Osteocyte (in vitro differentiated cells): ENCODE data around the gene BORCS8. TPM values are rescaled to one million over a fixed set of nuclear protein-coding genes. Genes with fewer than 3 reads are reported as not detected.

ENCODE experiments used
- DNase-seq: peaks from one replicate; pipeline ENCODE4 v3.0.0; 2021; ENCODE audit warnings: mixed read lengths; ENCODE audit not compliant: unreplicated experiment; ENCODE audit errors: extremely low spot score
- H3K27ac Mint-ChIP-seq: one replicate; pipeline ENCODE4 v1.8.0; 2021; ENCODE audit warnings: mild to moderate bottlenecking, mixed read lengths; ENCODE audit not compliant: unreplicated experiment
- H3K27me3 Mint-ChIP-seq: one replicate; pipeline ENCODE4 v1.8.0; 2021; ENCODE audit warnings: mixed read lengths; ENCODE audit not compliant: unreplicated experiment
- H3K36me3 Mint-ChIP-seq: one replicate; pipeline ENCODE4 v1.8.0; 2021; ENCODE audit warnings: mixed read lengths; ENCODE audit not compliant: unreplicated experiment
- H3K4me1 Mint-ChIP-seq: one replicate; pipeline ENCODE4 v1.8.0; 2021; ENCODE audit warnings: mixed read lengths; ENCODE audit not compliant: unreplicated experiment
- H3K4me3 Mint-ChIP-seq: one replicate; pipeline ENCODE4 v1.8.0; 2021; ENCODE audit warnings: mild to moderate bottlenecking, moderate library complexity, mixed read lengths; ENCODE audit not compliant: unreplicated experiment
- H3K9me3 Mint-ChIP-seq: one replicate; pipeline ENCODE4 v1.8.0; 2021; ENCODE audit warnings: mixed read lengths; ENCODE audit not compliant: unreplicated experiment
- long read RNA-seq: library from polyadenylated mRNA; unstranded; transcript quantifications from one replicate; pipeline ENCODE4 v2.0.0, GENCODE V29; 2021
- total RNA-seq: library from RNA; stranded (reverse); gene quantifications from 2 replicates; pipeline ENCODE4 v1.2.1, GENCODE V29; 2021
- TF ChIP-seq, protein P1 (sequence below): fragments of 200-600 bp; sonication (generic); IDR thresholded peaks from 2 replicates; pipeline ENCODE4 v1.5.0; 2021; ENCODE audit warnings: antibody characterized with exemption, mild to moderate bottlenecking, moderate library complexity

The BORCS8 gene
- total RNA-seq = 23.7 and 24.4 TPM in 2 replicates
- long read RNA-seq, transcript BORCS8-203 (4 exons, 1,489 nt) = major isoform, 6 of 11 reads
- long read RNA-seq, partial matches to known transcripts = 0 of 11 reads
- long read RNA-seq, other reads (novel, unspliced or antisense) = 1 of 11 reads

DNA sequence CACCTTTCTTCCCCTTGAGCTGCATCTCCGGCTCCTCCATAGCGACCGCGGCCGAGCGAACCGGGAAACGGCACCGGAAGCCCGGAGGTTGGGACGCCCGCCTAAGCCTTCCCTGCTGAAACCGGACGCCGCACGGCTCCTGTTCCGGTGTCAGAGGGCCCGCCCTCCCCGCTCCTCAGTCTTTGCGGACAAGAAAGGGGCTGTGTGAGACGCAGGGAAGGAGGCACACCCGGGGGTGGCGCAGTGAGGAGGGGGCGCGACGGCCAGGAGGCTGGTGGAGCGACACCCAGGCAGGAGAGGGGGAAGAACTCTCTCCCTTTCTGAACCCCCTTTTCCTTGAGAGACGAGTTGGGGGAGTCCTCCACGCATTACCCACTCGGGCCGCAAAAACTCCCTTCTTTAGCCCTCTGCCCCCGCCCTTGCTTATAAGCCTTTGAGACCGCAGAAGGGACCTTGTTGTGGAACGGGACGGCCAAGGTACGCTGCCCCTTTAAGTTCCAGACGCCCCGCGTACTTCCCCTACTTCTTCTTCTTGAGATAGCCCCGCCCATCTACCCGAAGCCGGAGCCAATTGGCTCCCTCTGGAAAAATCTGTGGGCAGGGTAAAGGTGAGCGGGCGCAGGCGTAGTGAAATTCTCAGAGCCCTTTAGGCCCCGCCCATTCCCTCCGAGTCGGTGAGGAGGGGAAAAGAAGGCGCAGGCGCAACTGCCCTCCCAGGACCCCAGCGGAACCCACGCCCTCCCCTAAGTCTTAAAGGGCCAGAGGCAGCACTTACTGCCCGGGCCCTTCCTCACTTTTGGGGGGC, at the start of gene BORCS8, which contains the start of gene RFXANK:
Gene BORCS8, minus strand, starts transcription at position 75 of the 805 bp plus-strand sequence. Its CDS starts 35 bp downstream, at position 40.
Gene RFXANK, plus strand, starts transcription at position 181 of the 805 bp plus-strand sequence. CDS start 1,689 bp downstream, outside the sequence.
- Mint-ChIP-seq H3K36me3 (no peaks in the 10 kb centered on the region), H3K27me3 (no peaks in the 10 kb centered on the region), H3K4me3 (peak within 1 kb of the TSS; percentile 93), H3K27ac (peak within 1 kb of the TSS; percentile 98), H3K9me3 (no peaks in the 10 kb centered on the region), H3K4me1 (peaks cover 40% of the 10 kb centered on the region)
- peak; percentile 99 for DNase-seq
- TF ChIP-seq, protein P1, sequence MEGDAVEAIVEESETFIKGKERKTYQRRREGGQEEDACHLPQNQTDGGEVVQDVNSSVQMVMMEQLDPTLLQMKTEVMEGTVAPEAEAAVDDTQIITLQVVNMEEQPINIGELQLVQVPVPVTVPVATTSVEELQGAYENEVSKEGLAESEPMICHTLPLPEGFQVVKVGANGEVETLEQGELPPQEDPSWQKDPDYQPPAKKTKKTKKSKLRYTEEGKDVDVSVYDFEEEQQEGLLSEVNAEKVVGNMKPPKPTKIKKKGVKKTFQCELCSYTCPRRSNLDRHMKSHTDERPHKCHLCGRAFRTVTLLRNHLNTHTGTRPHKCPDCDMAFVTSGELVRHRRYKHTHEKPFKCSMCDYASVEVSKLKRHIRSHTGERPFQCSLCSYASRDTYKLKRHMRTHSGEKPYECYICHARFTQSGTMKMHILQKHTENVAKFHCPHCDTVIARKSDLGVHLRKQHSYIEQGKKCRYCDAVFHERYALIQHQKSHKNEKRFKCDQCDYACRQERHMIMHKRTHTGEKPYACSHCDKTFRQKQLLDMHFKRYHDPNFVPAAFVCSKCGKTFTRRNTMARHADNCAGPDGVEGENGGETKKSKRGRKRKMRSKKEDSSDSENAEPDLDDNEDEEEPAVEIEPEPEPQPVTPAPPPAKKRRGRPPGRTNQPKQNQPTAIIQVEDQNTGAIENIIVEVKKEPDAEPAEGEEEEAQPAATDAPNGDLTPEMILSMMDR = no peak

DNA sequence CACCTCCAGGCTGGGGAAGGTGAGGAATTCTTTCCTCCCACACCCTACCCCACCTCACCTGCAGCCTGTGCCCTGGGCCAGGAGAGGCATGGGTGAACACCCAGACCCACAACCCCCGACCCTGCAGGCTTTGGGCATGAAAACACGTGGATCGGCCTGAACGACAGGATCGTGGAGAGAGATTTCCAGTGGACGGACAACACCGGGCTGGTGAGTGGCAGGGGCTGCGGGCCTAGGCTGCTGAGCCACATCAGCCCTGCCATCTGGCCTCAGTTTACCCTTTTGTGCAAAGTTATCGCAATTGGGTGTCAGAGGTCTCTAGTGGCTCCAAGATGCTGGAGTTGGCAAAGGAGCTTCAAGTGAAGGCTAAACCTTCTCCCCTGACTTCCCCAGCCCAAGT, 48.5 kb upstream of the BORCS8 start:
- TF ChIP-seq, protein P1 = no peak
- H3K27me3 Mint-ChIP-seq = peaks cover 6% of the 10 kb centered on the region
- DNase-seq = no peak
- H3K36me3 Mint-ChIP-seq = no peaks in the 10 kb centered on the region
- H3K27ac Mint-ChIP-seq = no peak overlapping the region
- H3K4me1 Mint-ChIP-seq = no peaks in the 10 kb centered on the region
- H3K9me3 Mint-ChIP-seq = no peaks in the 10 kb centered on the region
- no peak overlapping the region for H3K4me3 Mint-ChIP-seq

DNA sequence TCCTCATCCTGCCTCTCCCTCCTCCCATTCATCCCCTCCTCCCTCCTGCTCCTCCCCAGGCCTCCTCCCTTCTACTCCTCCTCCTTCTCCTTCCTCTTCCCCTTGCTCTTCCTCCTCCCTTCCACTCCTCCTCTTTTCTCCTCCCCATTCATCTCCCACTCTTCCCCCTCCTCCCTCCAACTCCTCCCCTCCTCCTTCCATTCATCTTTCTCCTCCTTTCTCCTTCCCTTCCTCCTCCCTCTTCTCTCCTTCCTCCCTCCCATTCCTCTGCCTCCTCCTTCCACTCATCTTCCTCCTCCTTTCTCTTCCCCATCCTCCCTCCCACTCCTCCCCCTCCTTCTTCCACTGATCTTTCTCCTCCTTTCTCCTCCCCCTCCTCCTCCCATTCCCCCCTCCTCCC, 47.7 kb upstream of the BORCS8 start:
- TF ChIP-seq, protein P1 = no peak
- Mint-ChIP-seq H3K4me1 (no peaks in the 10 kb centered on the region), H3K27me3 (peaks cover 6% of the 10 kb centered on the region), H3K27ac (no peak overlapping the region), H3K4me3 (no peak overlapping the region), H3K36me3 (no peaks in the 10 kb centered on the region), H3K9me3 (no peaks in the 10 kb centered on the region)
- DNase-seq = no peak

DNA sequence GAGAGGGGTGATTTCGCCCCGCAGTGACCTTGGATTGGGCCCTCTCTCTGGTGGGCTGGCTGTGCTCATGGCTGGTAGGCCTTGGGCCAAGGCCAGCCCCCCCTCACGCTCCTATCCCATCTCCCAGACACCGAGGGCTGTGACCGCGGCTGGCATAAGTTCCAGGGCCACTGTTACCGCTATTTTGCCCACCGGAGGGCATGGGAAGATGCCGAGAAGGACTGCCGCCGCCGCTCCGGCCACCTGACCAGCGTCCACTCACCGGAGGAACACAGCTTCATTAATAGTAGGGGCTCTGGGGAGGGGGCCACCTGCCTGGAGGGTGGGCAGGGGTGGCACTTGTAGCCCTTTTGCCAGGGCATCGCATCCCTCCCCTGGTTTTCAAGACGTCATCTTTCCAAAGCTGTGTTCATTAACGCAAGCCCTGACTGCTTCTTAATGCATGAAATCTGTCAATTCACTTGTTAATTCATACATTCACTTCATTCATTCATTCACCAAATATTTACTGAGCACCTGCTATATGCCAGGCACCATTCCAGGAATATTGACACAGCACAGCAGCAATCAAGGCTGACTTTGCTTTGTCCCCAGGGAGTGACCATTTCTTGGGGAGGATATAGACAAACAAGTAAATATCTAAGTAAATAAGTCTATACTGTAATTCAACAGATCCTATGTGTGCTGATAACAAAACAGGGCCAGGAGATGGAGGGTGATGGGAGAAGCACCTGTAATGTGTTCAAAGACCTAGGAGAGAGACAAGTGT, 46.4 kb upstream of the BORCS8 start:
- Mint-ChIP-seq H3K27ac (no peak overlapping the region), H3K4me3 (no peak overlapping the region), H3K27me3 (peaks cover 6% of the 10 kb centered on the region)

More for the DNA sequence above, 46.4 kb upstream of the BORCS8 start:
- Mint-ChIP-seq H3K9me3 (no peaks in the 10 kb centered on the region), H3K36me3 (no peaks in the 10 kb centered on the region), H3K4me1 (no peaks in the 10 kb centered on the region)
- DNase-seq = no peak
- TF ChIP-seq, protein P1 = no peak
